SH-SY5Y (cell line): ENCODE measurements around the gene ARHGEF16.

Experiments used
- GATA2 ChIP-seq: IDR thresholded peaks from 2 replicates; pipeline ENCODE4 v1.6.1; 2011; ENCODE audit warnings: mild to moderate bottlenecking, low read depth, low read length
- GATA3 ChIP-seq: IDR thresholded peaks from 2 replicates; pipeline ENCODE4 v1.6.1; 2011; ENCODE audit warnings: low read depth, mild to moderate bottlenecking, low read length, moderate library complexity

DNA sequence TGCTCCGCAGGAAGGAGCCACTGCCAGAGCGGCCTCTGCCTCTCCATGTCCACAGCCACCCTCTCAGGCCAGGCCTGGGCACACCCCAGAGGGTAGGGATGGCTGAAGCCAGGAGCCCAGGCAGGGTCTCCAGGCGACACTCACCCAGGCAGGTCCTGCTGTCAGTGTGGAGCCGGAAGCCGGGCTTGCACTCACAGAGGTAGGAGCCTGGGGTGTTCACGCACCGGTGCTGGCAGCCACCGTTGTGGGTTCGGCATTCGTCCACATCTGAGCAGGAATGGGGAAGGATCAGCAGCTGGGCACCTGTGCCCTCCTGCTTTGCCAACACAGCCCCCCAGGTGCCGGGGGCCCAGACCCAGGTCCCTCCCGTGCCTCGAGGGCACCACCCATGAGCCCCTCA lies 69.5 kb downstream of the ARHGEF16 start:
- no peak for TF ChIP-seq GATA2
- TF ChIP-seq GATA3, result no peak
